HUES48 (cell line): Measurements from ENCODE around the gene TMEM129.
A peak's percentile ranks its signal among the peaks of the same experiment; 100 is the strongest.

Experiments
- H3K27ac ChIP-seq: one replicate; pipeline ENCODE4 v1.7.0; 2013; ENCODE audit warnings: low read depth, low read length, inconsistent platforms
- H3K27me3 ChIP-seq: 2 replicates; pipeline ENCODE4 v1.6.1; 2013; ENCODE audit warnings: mild to moderate bottlenecking, low read length; ENCODE audit not compliant: control insufficient read depth, insufficient read depth
- H3K36me3 ChIP-seq: 2 replicates; pipeline ENCODE4 v1.6.1; 2013; ENCODE audit warnings: low read length; ENCODE audit not compliant: control insufficient read depth, insufficient read depth
- H3K4me1 ChIP-seq: 2 replicates; pipeline ENCODE4 v1.6.1; 2013; ENCODE audit warnings: mild to moderate bottlenecking, low read length; ENCODE audit not compliant: control insufficient read depth, insufficient read depth
- H3K4me3 ChIP-seq: 2 replicates; pipeline ENCODE4 v1.5.1; 2013; ENCODE audit warnings: mild to moderate bottlenecking, low read depth, low read length
- H3K9ac ChIP-seq: 2 replicates; pipeline ENCODE4 v1.6.1; 2013; ENCODE audit warnings: mild to moderate bottlenecking, low read depth, low read length, moderate library complexity
- H3K9me3 ChIP-seq: 2 replicates; pipeline ENCODE4 v1.6.1; 2013; ENCODE audit warnings: low read length; ENCODE audit not compliant: control insufficient read depth, insufficient read depth

TMEM129 gene

GRCh38 chr4:1685235-1686150 is 35.6 kb downstream of the TMEM129 start:
- H3K36me3 ChIP-seq, result peaks cover 2% of the 10 kb centered on the region; the same call in 1 of the 2 replicates
- no peak overlapping the region for H3K9ac ChIP-seq
- no peak overlapping the region for H3K4me3 ChIP-seq
- no peak overlapping the region for H3K27ac ChIP-seq
- H3K4me1 ChIP-seq, result no peaks in the 10 kb centered on the region
- no peaks in the 10 kb centered on the region for H3K9me3 ChIP-seq
- peaks cover 17% of the 10 kb centered on the region for H3K27me3 ChIP-seq

GRCh38 chr4:1684506-1685234 is 36.5 kb downstream of the TMEM129 start:
- Histone ChIP-seq H3K36me3 (no peaks in the 10 kb centered on the region), H3K4me3 (peak overlapping the region; percentile 56; the same call in 1 of the 2 replicates), H3K9ac (no peak overlapping the region), H3K4me1 (no peaks in the 10 kb centered on the region), H3K9me3 (no peaks in the 10 kb centered on the region), H3K27ac (no peak overlapping the region), H3K27me3 (peaks cover 17% of the 10 kb centered on the region)

GRCh38 chr4:1683736-1684505 is 37.2 kb downstream of the TMEM129 start, which contains the start of gene FAM53A:
FAM53A (minus strand) TSS chr4:1684313; CDS start chr4:1668741, 15,572 bp downstream.
- H3K9me3 ChIP-seq, result no peaks in the 10 kb centered on the region
- no peaks in the 10 kb centered on the region for H3K4me1 ChIP-seq
- H3K36me3 ChIP-seq, result no peaks in the 10 kb centered on the region
- H3K9ac ChIP-seq, result no peak within 1 kb of the TSS; the same call in 1 of the 2 replicates
- H3K27ac ChIP-seq, result no peak within 1 kb of the TSS
- peaks cover 17% of the 10 kb centered on the region for H3K27me3 ChIP-seq
- peak within 1 kb of the TSS; percentile 66 for H3K4me3 ChIP-seq

- Histone ChIP-seq H3K9me3 (no peaks in the 10 kb centered on the region), H3K4me3 (peak overlapping the region; percentile 66), H3K27ac (no peak overlapping the region), H3K36me3 (no peaks in the 10 kb centered on the region), H3K4me1 (no peaks in the 10 kb centered on the region), H3K27me3 (peaks cover 17% of the 10 kb centered on the region), H3K9ac (no peak overlapping the region)
Observed at GRCh38 chr4:1683261-1683735, 37.8 kb downstream of the TMEM129 start.

- peaks cover 17% of the 10 kb centered on the region for H3K27me3 ChIP-seq
- H3K9ac ChIP-seq, result no peak overlapping the region
- no peaks in the 10 kb centered on the region for H3K9me3 ChIP-seq
- H3K27ac ChIP-seq, result no peak overlapping the region
- H3K4me1 ChIP-seq, result no peaks in the 10 kb centered on the region
- H3K4me3 ChIP-seq, result 0 out of 2 replicates have a peak overlapping the region, but pooled peaks have one; percentile 66
- H3K36me3 ChIP-seq, result no peaks in the 10 kb centered on the region
Observed at GRCh38 chr4:1682860-1683259, 38.3 kb downstream of the TMEM129 start.

GRCh38 chr4:1678244-1678643 is 42.9 kb downstream of the TMEM129 start:
- Histone ChIP-seq H3K27ac (no peak overlapping the region), H3K4me3 (no peak overlapping the region), H3K36me3 (no peaks in the 10 kb centered on the region), H3K9ac (no peak overlapping the region), H3K9me3 (no peaks in the 10 kb centered on the region), H3K4me1 (no peaks in the 10 kb centered on the region), H3K27me3 (peaks cover 10% of the 10 kb centered on the region)

- Histone ChIP-seq H3K9me3 (no peaks in the 10 kb centered on the region), H3K27me3 (no peaks in the 10 kb centered on the region), H3K9ac (no peak overlapping the region), H3K36me3 (no peaks in the 10 kb centered on the region), H3K4me1 (no peaks in the 10 kb centered on the region), H3K4me3 (no peak overlapping the region), H3K27ac (no peak overlapping the region)
Observed at GRCh38 chr4:1676605-1677525, 44.3 kb downstream of the TMEM129 start.

GRCh38 chr4:1675802-1676137 is 45.4 kb downstream of the TMEM129 start:
- Histone ChIP-seq H3K27me3 (no peaks in the 10 kb centered on the region), H3K9me3 (no peaks in the 10 kb centered on the region), H3K4me3 (no peak overlapping the region), H3K9ac (no peak overlapping the region), H3K4me1 (no peaks in the 10 kb centered on the region), H3K36me3 (no peaks in the 10 kb centered on the region), H3K27ac (no peak overlapping the region)

GRCh38 chr4:1675136-1675801 is 45.9 kb downstream of the TMEM129 start:
- Histone ChIP-seq H3K36me3 (no peaks in the 10 kb centered on the region), H3K4me3 (no peak overlapping the region), H3K27me3 (no peaks in the 10 kb centered on the region), H3K9ac (no peak overlapping the region), H3K9me3 (no peaks in the 10 kb centered on the region), H3K27ac (no peak overlapping the region), H3K4me1 (no peaks in the 10 kb centered on the region)
